ENCODE results near the gene TDRD12. TPM values are rescaled to one million over a fixed set of nuclear protein-coding genes. Genes with fewer than 3 reads are reported as not detected.

Gene TDRD12
- total and polyA plus RNA-seq, 2 experiments from 2014 or later, result 0.68 to 2.8 TPM

- Histone ChIP-seq H3K4me3 (no peak overlapping the region), H3K27ac (ENCODE audit: low read depth) (no peak overlapping the region), H3F3A (replicated peaks; ENCODE audit: low read depth) (no peaks in the 10 kb centered on the region), H2AFZ (peak overlapping the region; percentile 90), H3K36me3 (ENCODE audit: insufficient read depth) (no peaks in the 10 kb centered on the region), H3K4me2 (no peak overlapping the region), H4K20me1 (replicated peaks; ENCODE audit: insufficient read depth) (no peaks in the 10 kb centered on the region), H3K79me2 (replicated peaks; ENCODE audit: insufficient read depth) (no peaks in the 10 kb centered on the region), H3K9me2 (ENCODE audit: insufficient read depth) (no peaks in the 10 kb centered on the region), H3K4me1 (ENCODE audit: insufficient read depth) (peaks cover 15% of the 10 kb centered on the region; the same call in 1 of the 2 replicates), H3K27me3 (ENCODE audit: insufficient read depth) (no peaks in the 10 kb centered on the region)
- DNase-seq (ENCODE audit: low spot score) (no peak), ATAC-seq (no peak)
- TF ChIP-seq POLR2AphosphoS5 (IDR thresholded peaks at IDR 0.05; ENCODE audit: low read depth) (no peak), ZNF462 (CRISPR knock-in tag; IDR thresholded peaks at IDR 0.05) (no peak), REST (IDR thresholded peaks at IDR 0.05; ENCODE audit: unreplicated experiment) (no peak), ZNF331 (CRISPR knock-in tag; IDR thresholded peaks at IDR 0.05; ENCODE audit: low read depth) (no peak), CTCF (conservative IDR thresholded peaks at IDR 0.05; ENCODE audit: low read depth in 2 of 2) (0 out of 4 replicates have a peak, but pooled peaks of 1 of the 2 experiments have one; percentile 1)
- TF ChIP-seq, protein P1, sequence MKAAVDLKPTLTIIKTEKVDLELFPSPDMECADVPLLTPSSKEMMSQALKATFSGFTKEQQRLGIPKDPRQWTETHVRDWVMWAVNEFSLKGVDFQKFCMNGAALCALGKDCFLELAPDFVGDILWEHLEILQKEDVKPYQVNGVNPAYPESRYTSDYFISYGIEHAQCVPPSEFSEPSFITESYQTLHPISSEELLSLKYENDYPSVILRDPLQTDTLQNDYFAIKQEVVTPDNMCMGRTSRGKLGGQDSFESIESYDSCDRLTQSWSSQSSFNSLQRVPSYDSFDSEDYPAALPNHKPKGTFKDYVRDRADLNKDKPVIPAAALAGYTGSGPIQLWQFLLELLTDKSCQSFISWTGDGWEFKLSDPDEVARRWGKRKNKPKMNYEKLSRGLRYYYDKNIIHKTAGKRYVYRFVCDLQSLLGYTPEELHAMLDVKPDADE (IDR thresholded peaks at IDR 0.05), result no peak
- H3K4me3 Mint-ChIP-seq, result no peak overlapping the region
- H3K4me1 Mint-ChIP-seq, result peaks cover 34% of the 10 kb centered on the region
- H3K27me3 Mint-ChIP-seq (ENCODE audit: insufficient read depth, low read depth, poor library complexity), result peaks cover 7% of the 10 kb centered on the region
- H3K9me3 Mint-ChIP-seq, result no peaks in the 10 kb centered on the region
- H3K36me3 Mint-ChIP-seq (ENCODE audit: low read depth), result no peaks in the 10 kb centered on the region
- no peak overlapping the region for H3K27ac Mint-ChIP-seq
Measured at GRCh38 chr19:32824191-32824751, 104.7 kb downstream of the TDRD12 start.
